Stimulated activated CD4-positive, alpha-beta T cell treated with anti-CD3 and anti-CD28 coated beads, Interleukin-4, amount 100 ng/mL, for 24 hours (primary cell): ENCODE results near the gene OR51A7.
"Not testable (repeated sequence)": the region's sequence is repeated elsewhere in the genome, so short reads cannot be mapped to it uniquely, and the experiment has no call there.

Experiments
- DNase-seq: peaks from one replicate; pipeline ENCODE4 v3.0.0-alpha.2; 2020

OR51A7 gene

GRCh38 chr11:4903484-4903883 is at the start of gene OR51A7:
Gene OR51A7, plus strand, starts transcription at chr11:4903783. Its CDS starts 3,587 bp downstream, at chr11:4907370.
- no peak for DNase-seq

GRCh38 chr11:4854286-4854685 is 49.3 kb upstream of the OR51A7 start:
- not testable (repeated sequence) for DNase-seq

- no peak for DNase-seq
Observed at GRCh38 chr11:4862447-4863236, 40.9 kb upstream of the OR51A7 start.

GRCh38 chr11:4863876-4864275 is 39.7 kb upstream of the OR51A7 start:
- no peak for DNase-seq

GRCh38 chr11:4865855-4866254 is 37.7 kb upstream of the OR51A7 start:
- DNase-seq = no peak

- no peak for DNase-seq
Observed at GRCh38 chr11:4881188-4881587, 22.4 kb upstream of the OR51A7 start.

- DNase-seq = no peak
Observed at GRCh38 chr11:4881860-4882500, 21.6 kb upstream of the OR51A7 start, which contains the start of gene OR51T1. Gene OR51T1, plus strand, starts transcription at chr11:4881900. Its CDS starts 0 bp downstream, at chr11:4881900.

- DNase-seq = no peak
Observed at GRCh38 chr11:4882543-4882942, 21.0 kb upstream of the OR51A7 start.

GRCh38 chr11:4884361-4884760 is 19.2 kb upstream of the OR51A7 start:
- DNase-seq = no peak

- no peak for DNase-seq
Observed at GRCh38 chr11:4886186-4886585, 17.4 kb upstream of the OR51A7 start.

GRCh38 chr11:4887591-4887990 is 16.0 kb upstream of the OR51A7 start:
- DNase-seq = no peak

- no peak for DNase-seq
Observed at GRCh38 chr11:4890279-4890678, 13.3 kb upstream of the OR51A7 start.

GRCh38 chr11:4891996-4892640 is 11.5 kb upstream of the OR51A7 start:
- DNase-seq = no peak

- DNase-seq = no peak
Observed at GRCh38 chr11:4916581-4916980, 13.0 kb downstream of the OR51A7 start.

- DNase-seq = no peak
Observed at GRCh38 chr11:4919250-4919649, 15.7 kb downstream of the OR51A7 start, which contains the start of gene OR51G2. Gene OR51G2, minus strand, starts transcription at chr11:4919350. Its CDS starts 3,687 bp downstream, at chr11:4915663.

GRCh38 chr11:4921796-4922195 is 18.2 kb downstream of the OR51A7 start:
- no peak for DNase-seq

GRCh38 chr11:4922304-4922703 is 18.7 kb downstream of the OR51A7 start:
- DNase-seq = no peak

- DNase-seq = no peak
Observed at GRCh38 chr11:4924239-4924638, 20.7 kb downstream of the OR51A7 start, which contains the start of gene OR51G1. Gene OR51G1, minus strand, starts transcription at chr11:4924339. Its CDS starts 0 bp downstream, at chr11:4924339.

- no peak for DNase-seq
Observed at GRCh38 chr11:4926608-4927007, 23.0 kb downstream of the OR51A7 start.

- DNase-seq = no peak
Observed at GRCh38 chr11:4932751-4933150, 29.2 kb downstream of the OR51A7 start.

- no peak for DNase-seq
Observed at GRCh38 chr11:4936745-4937144, 33.2 kb downstream of the OR51A7 start.

GRCh38 chr11:4947505-4947904 is 43.9 kb downstream of the OR51A7 start, which contains the start of gene OR51A4:
Gene OR51A4, minus strand, starts transcription at chr11:4947605. Its CDS starts 505 bp downstream, at chr11:4947100.
- DNase-seq = no peak

- not testable (repeated sequence) for DNase-seq
Observed at GRCh38 chr11:4955613-4956012, 52.0 kb downstream of the OR51A7 start, which contains the start of gene OR51A2. Gene OR51A2, minus strand, starts transcription at chr11:4955713. Its CDS starts 0 bp downstream, at chr11:4955713.
